Choroid plexus epithelial cell (primary cell): ENCODE measurements around the gene DPP6.

ENCODE experiments used
- DNase-seq: peaks from one replicate; pipeline ENCODE4 v3.0.0-alpha.2; 2010; ENCODE audit warnings: low read depth
- H3K4me3 ChIP-seq: 2 replicates; pipeline ENCODE4 v1.5.1; 2011; ENCODE audit warnings: low read depth, mild to moderate bottlenecking, control low read depth, low read length, moderate library complexity
- TF ChIP-seq, protein P1 (sequence below): conservative IDR thresholded peaks from 2 replicates; pipeline ENCODE4 v1.5.1; 2011; ENCODE audit warnings: low read depth, mild to moderate bottlenecking, control low read depth, inconsistent platforms, low read length, moderate library complexity

Gene DPP6

DNA sequence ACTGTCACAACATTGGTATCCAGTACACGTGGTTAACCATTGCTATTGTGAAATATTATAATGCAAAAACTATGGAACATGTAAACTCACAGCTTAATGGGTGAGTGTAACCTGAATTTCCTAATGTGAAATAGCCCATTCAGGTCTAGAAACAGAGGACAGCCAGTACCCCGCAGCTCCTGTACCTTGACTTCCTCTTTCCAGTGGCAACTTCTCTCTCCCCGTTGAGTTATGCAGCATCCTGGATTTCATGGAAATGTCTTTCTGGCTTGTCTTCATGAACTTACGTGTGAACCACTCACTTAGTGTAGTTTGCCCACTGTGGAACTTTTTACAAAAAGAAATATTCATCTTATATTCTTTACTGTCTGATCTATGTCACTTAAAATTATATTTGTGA lies 384.4 kb downstream of the DPP6 start:
- H3K4me3 ChIP-seq = no peak overlapping the region
- DNase-seq = no peak
- TF ChIP-seq, protein P1, sequence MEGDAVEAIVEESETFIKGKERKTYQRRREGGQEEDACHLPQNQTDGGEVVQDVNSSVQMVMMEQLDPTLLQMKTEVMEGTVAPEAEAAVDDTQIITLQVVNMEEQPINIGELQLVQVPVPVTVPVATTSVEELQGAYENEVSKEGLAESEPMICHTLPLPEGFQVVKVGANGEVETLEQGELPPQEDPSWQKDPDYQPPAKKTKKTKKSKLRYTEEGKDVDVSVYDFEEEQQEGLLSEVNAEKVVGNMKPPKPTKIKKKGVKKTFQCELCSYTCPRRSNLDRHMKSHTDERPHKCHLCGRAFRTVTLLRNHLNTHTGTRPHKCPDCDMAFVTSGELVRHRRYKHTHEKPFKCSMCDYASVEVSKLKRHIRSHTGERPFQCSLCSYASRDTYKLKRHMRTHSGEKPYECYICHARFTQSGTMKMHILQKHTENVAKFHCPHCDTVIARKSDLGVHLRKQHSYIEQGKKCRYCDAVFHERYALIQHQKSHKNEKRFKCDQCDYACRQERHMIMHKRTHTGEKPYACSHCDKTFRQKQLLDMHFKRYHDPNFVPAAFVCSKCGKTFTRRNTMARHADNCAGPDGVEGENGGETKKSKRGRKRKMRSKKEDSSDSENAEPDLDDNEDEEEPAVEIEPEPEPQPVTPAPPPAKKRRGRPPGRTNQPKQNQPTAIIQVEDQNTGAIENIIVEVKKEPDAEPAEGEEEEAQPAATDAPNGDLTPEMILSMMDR = no peak

DNA sequence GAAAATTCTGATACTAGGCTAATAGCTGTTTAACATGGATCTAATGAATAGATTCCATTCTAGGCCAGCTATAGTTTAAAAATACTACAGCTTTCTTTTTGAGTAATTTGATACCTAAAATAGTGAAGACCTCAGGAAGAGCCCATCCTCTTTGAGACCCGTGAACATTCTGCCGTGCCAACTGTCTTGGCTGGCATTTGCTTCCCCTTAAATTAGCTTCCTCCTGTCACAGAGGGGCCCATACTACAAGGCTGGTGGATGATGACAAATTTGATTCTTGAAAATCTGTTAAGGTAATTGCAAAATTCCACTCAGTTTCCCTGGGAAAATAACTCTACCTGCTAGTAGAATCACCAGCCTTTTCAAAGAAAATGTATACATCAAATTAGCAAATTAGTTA lies 385.0 kb downstream of the DPP6 start:
- no peak for DNase-seq
- H3K4me3 ChIP-seq = no peak overlapping the region
- TF ChIP-seq, protein P1 = no peak

DNA sequence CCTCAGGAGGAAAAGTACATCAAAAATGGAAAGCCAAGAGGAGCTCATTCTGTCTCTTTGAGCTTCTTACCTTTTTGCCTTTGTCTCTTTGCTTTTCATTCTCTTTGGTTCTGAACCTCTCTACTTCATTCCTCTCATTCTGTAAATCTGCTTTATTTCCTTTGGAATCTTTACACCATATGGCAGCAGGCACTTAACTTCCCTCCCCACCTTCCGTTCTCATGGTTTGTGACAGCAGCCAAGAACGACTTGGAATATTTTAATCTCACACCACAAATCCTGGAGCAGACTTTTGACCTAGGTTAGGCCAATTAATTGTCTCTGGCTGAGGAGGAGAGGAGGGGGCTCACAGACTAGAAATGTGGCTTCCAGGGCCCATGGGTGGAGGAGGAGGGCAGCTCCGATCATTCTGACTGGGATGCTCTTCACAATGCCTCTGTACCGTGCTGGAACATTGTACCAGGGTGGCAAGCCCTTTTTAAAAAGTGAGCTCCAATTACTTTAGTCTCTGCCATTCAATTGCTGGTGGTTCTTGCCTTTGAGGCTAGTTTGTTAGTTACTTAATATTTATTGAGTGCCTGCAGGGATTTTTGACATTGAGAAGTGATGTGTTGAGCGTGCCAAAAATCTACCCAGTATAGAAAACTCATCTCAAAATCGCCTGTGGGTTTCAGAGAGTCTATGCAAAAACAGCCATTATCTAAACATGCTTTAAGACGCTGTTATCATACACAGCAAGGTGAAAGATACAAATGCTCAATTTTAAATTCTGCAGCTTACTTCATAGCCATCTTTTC lies 386.6 kb downstream of the DPP6 start:
- TF ChIP-seq, protein P1 = no peak

DNA sequence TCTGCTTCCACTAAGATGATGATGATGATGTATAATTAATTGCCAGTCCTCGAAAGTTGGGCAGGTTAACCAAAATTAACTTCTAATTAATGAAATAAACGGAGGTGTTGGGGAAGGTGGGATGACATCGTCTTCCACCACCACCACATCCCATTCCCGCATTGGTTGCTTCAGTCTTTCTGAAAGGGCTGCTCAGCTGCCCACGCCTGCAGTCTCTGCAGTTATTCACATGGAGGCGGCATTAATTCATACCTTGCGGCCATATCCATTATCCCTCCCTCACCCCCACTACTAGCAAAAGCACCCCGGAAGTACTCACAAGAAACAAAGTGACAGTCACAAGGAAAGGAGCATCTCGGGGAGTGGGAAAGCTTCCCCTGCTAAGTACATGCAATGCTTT lies 387.9 kb downstream of the DPP6 start:
- DNase-seq = no peak
- no peak overlapping the region for H3K4me3 ChIP-seq
- TF ChIP-seq, protein P1 = no peak

More for the DNA sequence above, 386.6 kb downstream of the DPP6 start:
- no peak for DNase-seq
- H3K4me3 ChIP-seq = no peak overlapping the region

DNA sequence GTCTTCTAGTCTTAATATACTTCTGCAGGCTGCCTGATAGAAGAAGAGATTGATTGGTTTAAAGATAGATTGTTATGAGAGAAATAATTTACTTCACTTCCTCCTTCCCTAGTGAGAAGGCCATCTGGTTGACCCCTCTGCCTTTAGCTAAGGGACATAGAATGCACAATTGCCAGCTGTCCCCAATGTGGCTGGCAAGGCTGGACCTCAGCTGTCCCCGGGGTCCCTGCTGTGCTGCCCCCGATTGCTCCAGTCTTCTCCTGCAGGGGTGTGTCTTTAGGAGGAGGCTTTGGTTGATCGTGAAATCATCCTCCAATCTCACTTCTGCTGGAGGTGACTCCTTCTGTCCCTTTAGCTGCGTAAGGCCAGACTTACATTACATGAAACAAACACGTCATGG lies 388.5 kb downstream of the DPP6 start:
- H3K4me3 ChIP-seq = no peak overlapping the region
- DNase-seq = no peak
- TF ChIP-seq, protein P1 = no peak

DNA sequence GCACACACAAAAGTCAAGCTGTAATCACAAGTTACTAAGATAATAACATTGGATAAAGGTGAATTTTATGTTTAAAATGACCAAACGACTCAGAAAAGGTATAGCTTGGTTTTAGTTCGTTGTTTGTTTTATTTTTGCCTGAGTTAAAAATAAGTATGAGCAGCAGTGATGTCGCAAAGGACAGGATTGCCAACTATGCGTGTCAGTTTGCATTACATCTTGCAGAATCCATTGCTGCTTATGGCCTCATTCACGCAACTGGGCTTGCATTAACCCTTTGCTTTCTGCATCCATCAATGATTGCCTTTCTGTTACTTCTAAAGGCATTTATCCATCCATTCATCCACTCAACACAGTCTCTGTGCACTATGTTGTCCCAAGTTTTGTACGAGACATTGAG lies 389.6 kb downstream of the DPP6 start:
- TF ChIP-seq, protein P1 = no peak
- no peak for DNase-seq
- no peak overlapping the region for H3K4me3 ChIP-seq

DNA sequence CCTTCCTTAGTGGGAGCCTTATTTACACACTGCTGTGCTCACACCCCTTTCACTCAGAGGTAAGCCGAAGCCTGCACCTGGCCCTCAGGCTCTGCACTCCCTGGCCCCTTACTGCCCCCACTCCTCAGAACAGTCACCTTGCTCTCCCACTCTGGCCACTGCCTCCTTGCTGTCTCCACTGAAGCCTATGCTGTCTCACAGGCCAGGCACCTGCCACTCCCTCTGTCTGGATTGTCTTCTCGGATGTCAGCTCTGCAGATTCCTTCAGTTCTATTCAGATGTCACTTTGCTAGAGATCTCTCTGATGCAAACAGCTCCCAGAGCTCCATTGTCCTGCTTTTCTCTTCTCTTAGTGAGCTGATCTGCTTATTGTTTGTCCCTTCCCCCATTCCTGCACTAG lies 390.7 kb downstream of the DPP6 start:
- TF ChIP-seq, protein P1 = no peak
- H3K4me3 ChIP-seq = no peak overlapping the region
- no peak for DNase-seq
